Liver (tissue), 3 donors: ENCODE measurements around the gene SLC8A1.

Experiments used
- CTCF ChIP-seq: fragments of 150-350 bp; IDR thresholded peaks from 2 replicates; pipeline ENCODE4 v1.5.1; 2017; ENCODE audit warnings: improper control_type of control experiment, low read depth, low read length; ENCODE audit not compliant: missing input control
- JUND ChIP-seq, 2 donors: IDR thresholded peaks; 2 replicates each; pipeline ENCODE4 v1.6.1; 2016; ENCODE audit warnings: antibody characterized with exemption in 2 of 2
- MAX ChIP-seq: IDR thresholded peaks from 2 replicates; pipeline ENCODE4 v1.6.1; 2016; ENCODE audit warnings: antibody characterized with exemption
- REST ChIP-seq: IDR thresholded peaks from 2 replicates; pipeline ENCODE4 v1.6.1; 2016; ENCODE audit warnings: antibody characterized with exemption, mild to moderate bottlenecking
- TAF1 ChIP-seq: conservative IDR thresholded peaks from 2 replicates; pipeline ENCODE4 v1.6.1; 2016; ENCODE audit warnings: antibody characterized with exemption, mild to moderate bottlenecking
- YY1 ChIP-seq: IDR thresholded peaks from 2 replicates; pipeline ENCODE4 v1.6.1; 2016; ENCODE audit warnings: antibody characterized with exemption, mild to moderate bottlenecking
- donor health status: healthy.
- donor health status: healthy.

- no peak for TF ChIP-seq CTCF
- TF ChIP-seq JUND (IDR thresholded peaks at IDR 0.05), result no peak
- no peak for TF ChIP-seq TAF1
- no peak for TF ChIP-seq MAX
- TF ChIP-seq REST, result no peak
- no peak for TF ChIP-seq YY1
These were observed 54.1 kb downstream of the SLC8A1 start for GRCh38 chr2:40397765-40398164.
